ENCODE data around the gene CNTN4. TPM values are rescaled to one million over a fixed set of nuclear protein-coding genes. Genes with fewer than 3 reads are reported as not detected.

CNTN4 gene
- total RNA-seq, 2 donors from 2014 or later = 13.0 to 50.1 TPM

GRCh38 chr3:2391896-2392295 lies 293.2 kb downstream of the CNTN4 start:
- H3K27me3 ChIP-seq = no peaks in the 10 kb centered on the region
- WGBS, 2 donors = 64 to 72% methylated on average over 4 of the region's 4 CpGs
- ATAC-seq (no peak), DNase-seq (no peak)
- no peak for TF ChIP-seq POLR2A (IDR thresholded peaks at IDR 0.05)
- TF ChIP-seq CTCF (IDR thresholded peaks at IDR 0.05) = no peak
- H3K27ac ChIP-seq = no peak overlapping the region
- no peaks in the 10 kb centered on the region for H3K4me1 ChIP-seq
- H3K9me3 ChIP-seq = no peaks in the 10 kb centered on the region
- no peak overlapping the region for H3K4me3 ChIP-seq
- H3K36me3 ChIP-seq (replicated peaks in 1 of 2; ENCODE audit: insufficient read depth in 1 of 2, low read depth in 2 of 2) = no peaks in the 10 kb centered on the region
- intact Hi-C loops (cut with DNase I) = no loop called here

- no peak overlapping the region for H3K27ac ChIP-seq
- 79 to 86% methylated on average over 3 of the region's 3 CpGs for WGBS, 2 donors
- TF ChIP-seq POLR2A (IDR thresholded peaks at IDR 0.05) (no peak), CTCF (IDR thresholded peaks at IDR 0.05) (peak in 1 of 7 experiments; percentile 5)
Measured at GRCh38 chr3:2392981-2393380, 294.3 kb downstream of the CNTN4 start.

GRCh38 chr3:2415083-2415482 lies 316.4 kb downstream of the CNTN4 start:
- H3K27me3 ChIP-seq = no peaks in the 10 kb centered on the region
- no peaks in the 10 kb centered on the region for H3K36me3 ChIP-seq (replicated peaks in 1 of 2; ENCODE audit: insufficient read depth in 1 of 2, low read depth in 2 of 2)
- H3K4me1 ChIP-seq = no peaks in the 10 kb centered on the region
- H3K27ac ChIP-seq = no peak overlapping the region
- ATAC-seq (no peak), DNase-seq (no peak)
- no peaks in the 10 kb centered on the region for H3K9me3 ChIP-seq
- intact Hi-C loops (cut with DNase I) = no loop called here
- 65 to 74% methylated on average over 1 of the region's 1 CpG for WGBS, 2 donors
- TF ChIP-seq CTCF (IDR thresholded peaks at IDR 0.05) (no peak), POLR2A (IDR thresholded peaks at IDR 0.05) (no peak)
- no peak overlapping the region for H3K4me3 ChIP-seq

More at GRCh38 chr3:2392981-2393380, 294.3 kb downstream of the CNTN4 start:
- Histone ChIP-seq H3K27me3 (no peaks in the 10 kb centered on the region), H3K4me1 (no peaks in the 10 kb centered on the region), H3K36me3 (replicated peaks in 1 of 2; ENCODE audit: insufficient read depth in 1 of 2, low read depth in 2 of 2) (no peaks in the 10 kb centered on the region), H3K9me3 (no peaks in the 10 kb centered on the region), H3K4me3 (no peak overlapping the region)
- DNase-seq = no peak
- intact Hi-C loops (cut with DNase I) = no loop called here
- ATAC-seq = no peak

- Histone ChIP-seq H3K27ac (no peak overlapping the region), H3K36me3 (replicated peaks in 1 of 2; ENCODE audit: insufficient read depth in 1 of 2, low read depth in 2 of 2) (no peaks in the 10 kb centered on the region), H3K4me3 (no peak overlapping the region), H3K27me3 (no peaks in the 10 kb centered on the region), H3K9me3 (no peaks in the 10 kb centered on the region), H3K4me1 (no peaks in the 10 kb centered on the region)
- no peak for ATAC-seq
- intact Hi-C loops (cut with DNase I) = no loop called here
- no peak for TF ChIP-seq POLR2A (IDR thresholded peaks at IDR 0.05)
- TF ChIP-seq CTCF (IDR thresholded peaks at IDR 0.05) = no peak
- DNase-seq = no peak
- WGBS, 2 donors = 34 to 43% methylated on average over 3 of the region's 3 CpGs
Measured at GRCh38 chr3:2420919-2421318, 322.3 kb downstream of the CNTN4 start.

- 66 to 69% methylated on average over 3 of the region's 3 CpGs for WGBS, 2 donors
- H3K27me3 ChIP-seq = no peaks in the 10 kb centered on the region
- H3K27ac ChIP-seq = no peak overlapping the region
- H3K4me3 ChIP-seq = no peak overlapping the region
- H3K36me3 ChIP-seq (replicated peaks in 1 of 2; ENCODE audit: insufficient read depth in 1 of 2, low read depth in 2 of 2) = no peaks in the 10 kb centered on the region
- no peaks in the 10 kb centered on the region for H3K4me1 ChIP-seq
- H3K9me3 ChIP-seq = no peaks in the 10 kb centered on the region
- intact Hi-C loops (cut with DNase I) = no loop called here
- TF ChIP-seq CTCF (IDR thresholded peaks at IDR 0.05) (no peak), POLR2A (IDR thresholded peaks at IDR 0.05) (no peak)
- no peak for DNase-seq
- no peak for ATAC-seq
Measured at GRCh38 chr3:2423143-2423542, 324.5 kb downstream of the CNTN4 start.

Measured in body of pancreas (tissue), 4 donors.